NCI-H524 treated with DMSO at 0.1 percent for 48 hours (cell line): Measurements from ENCODE around the gene SNX5.
"Not testable (repeated sequence)": the region's sequence is repeated elsewhere in the genome, so short reads cannot be mapped to it uniquely, and the experiment has no call there.

ENCODE experiments used
- DNase-seq: peaks from one replicate; lab custom pipeline; 2025; lab: John Stamatoyannopoulos, UW

SNX5 gene

DNA sequence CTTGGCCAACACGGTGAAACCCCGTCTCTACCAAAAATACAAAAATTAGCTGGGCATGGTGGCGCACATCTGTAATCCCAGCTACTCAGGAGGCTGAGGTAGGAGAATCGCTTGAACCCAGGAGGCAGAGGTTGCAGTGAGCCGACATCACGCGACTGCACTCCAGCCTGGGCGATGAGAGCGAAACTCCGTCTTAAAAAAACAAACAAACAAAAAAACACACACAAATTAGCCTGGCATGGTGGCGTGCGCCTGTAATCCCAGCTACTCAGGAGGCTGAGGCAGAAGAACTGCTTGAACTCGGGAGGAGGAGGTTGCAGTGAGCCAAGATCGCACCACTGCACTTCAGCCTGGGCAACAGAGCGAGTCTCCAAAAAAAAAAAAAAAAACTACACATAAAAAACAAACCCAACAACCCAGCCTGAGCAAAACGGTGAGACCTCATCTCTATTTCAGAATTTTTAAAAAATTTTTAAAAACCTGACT is 8.2 kb downstream of the SNX5 start:
- not testable (repeated sequence) for DNase-seq

- no peak for DNase-seq
Observed at GRCh38 chr20:17959257-17959627, 9.4 kb downstream of the SNX5 start.

DNA sequence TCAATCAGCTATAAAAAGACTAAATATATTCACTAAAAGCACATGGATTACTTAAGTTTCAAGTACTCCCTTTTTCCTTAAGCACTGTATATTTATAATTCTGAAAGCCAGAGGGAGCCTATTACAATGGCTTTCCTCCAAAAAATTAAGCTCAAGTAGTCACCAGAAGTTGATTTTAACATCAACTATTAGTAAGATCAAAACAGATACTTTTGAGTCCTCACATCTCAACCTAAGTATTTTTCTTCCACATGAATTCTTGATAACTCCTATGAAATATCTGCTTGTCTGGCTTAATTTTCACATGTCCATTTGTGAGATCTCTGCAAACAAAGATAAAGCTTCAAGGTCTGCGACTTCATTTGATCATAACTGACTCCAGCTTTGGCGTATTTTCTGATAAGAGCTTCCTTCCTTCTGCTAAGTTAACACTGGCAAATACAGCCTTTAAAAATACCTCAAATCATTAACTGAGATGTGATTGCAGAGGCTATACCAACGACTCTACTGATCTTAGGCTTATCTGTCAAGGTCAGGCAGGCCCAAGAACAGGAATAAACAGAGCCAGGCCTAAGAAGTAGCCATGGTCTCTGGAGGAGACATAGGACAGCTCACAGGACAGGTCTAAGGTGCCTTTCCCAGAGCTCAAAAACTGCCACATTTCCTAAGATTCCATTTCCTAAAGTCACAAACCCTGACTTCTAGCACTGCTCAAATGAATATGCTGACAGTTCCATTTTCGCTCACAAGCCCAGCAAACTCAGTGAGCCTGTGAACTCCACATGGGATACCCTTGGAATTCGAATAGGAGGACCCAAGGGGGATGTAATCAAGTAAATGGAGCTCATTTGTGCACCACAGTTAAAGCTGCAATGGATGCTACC is 10.0 kb downstream of the SNX5 start:
- no peak for DNase-seq

DNA sequence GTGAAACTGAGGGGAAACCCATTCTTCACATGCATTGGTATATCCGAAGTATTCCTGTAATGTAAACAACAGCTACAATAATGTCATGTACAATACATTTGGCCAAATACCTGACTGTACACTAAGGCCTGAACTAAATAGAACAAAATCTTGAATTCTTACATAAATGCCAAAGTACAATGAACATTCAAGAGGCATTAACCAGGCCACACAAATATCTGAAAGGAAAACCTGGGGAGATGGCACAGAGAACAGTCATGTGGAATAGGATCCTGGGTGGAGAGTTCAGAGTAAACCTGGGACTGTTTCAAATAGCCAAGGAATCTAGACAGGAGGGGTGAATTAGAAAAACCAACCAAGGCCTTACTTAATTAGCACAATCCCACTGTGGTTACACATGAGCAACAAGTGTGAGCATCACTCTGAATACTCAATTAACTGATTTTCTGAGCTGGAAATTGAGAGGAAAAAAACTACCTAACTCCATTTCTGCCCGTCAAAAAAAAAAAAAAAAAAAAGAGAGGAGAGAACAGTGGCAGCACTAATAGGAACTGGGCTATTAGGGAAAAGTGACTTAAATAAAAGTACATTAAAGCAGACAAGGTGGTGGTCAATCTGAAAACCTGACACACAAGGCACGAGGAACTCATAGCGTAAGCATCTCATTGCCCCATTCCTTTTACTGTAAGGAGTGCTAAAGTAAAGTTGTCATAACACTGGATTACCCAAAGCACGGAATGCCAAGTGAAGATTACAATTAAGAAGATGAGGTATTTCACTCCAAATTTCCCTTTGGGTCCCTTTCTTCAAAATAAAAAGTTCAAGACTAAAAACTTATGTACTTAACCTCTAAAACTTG is 10.9 kb downstream of the SNX5 start:
- no peak for DNase-seq

DNA sequence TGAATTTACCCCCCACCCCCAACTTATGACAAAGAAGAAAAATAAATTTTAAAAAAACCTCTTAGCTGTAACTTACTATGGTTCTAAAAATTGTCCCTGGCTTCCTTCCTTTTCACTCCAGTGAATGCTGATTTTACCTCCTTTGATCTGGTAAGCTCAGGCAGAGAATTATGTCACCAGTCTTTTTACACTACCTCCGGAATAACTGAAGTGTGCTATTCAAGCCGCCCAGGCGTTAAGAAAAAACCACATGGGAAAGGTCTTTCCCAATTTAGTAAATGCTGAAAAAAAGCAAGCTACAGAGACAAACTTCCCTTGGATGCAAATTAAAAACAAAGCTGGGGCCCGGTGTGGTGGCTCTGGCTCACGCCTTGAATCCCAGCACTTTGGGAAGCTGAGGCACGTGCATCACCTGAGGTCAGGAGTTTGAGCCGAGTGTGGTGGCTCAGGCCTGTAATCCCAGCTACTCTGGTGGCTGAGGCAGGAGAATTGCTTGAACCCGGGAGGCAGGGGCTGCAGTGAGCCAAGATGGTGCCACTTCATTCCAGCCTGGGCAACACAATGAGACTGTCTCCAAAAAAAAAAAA is 12.4 kb downstream of the SNX5 start:
- DNase-seq, result no peak

DNA sequence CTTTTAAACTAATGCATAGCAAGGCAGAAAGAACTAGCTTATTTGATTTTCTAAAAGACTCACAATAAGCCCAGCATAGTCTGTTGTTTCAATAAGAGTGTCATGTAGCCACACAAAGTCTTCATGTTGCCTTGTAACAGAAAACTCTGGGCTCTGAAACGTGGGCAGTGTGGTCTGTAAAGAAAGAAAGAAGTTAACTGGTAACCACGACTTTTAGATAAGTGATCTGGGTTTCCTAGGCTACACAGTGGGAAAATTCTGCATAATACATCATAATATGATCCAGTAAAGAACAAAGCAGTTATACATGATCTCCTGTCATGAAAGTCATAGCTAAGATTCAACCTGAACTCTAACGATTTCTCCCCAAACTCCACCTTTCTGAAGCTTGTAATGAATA is 13.3 kb downstream of the SNX5 start:
- DNase-seq, result no peak

GRCh38 chr20:17953935-17954334 is 14.7 kb downstream of the SNX5 start:
- no peak for DNase-seq

DNA sequence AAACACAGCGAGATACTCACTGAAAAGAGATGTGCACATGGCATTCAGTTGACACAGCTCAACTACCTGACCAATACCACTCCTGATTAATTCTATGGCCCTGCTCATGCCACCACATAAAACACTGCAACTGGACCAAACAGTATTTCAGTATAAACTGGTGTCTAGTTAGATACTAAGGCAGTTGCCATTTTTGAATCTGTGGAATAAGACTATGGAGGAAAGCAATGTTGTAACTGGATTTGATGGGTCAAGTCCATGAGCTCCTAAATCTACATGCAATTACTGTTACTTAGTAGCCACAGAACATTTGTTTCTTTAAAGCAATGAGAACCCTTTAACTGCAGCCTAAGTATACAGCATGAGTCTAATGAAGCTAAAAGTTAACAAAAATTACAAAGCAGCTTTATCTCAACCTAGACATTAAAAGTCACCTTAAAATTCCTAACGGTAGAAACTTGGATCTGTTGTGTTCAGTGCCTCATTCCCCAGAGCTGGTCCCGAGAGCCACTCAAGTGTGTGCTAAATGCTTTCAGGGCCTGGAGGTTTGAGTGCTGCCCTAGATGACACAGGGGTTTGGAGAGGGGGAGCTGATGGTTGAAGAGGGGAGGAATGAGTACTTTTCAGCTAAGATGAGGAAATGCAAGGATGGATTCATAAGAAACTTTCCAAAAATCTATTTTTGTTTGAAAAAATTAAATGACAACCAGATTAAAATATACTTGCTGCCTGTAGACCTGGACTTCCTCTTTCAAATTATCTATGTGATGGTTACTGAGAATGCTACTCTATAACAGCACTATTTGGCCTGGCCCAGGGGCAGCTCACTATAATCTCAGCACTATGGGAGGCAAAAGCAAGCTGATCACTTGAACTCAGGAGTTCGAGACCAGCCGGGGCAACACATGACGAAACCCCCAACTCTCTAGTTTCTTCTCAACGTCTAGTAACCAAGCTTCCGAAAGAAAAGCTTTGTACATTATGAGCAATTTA is 15.6 kb downstream of the SNX5 start:
- no peak for DNase-seq

DNA sequence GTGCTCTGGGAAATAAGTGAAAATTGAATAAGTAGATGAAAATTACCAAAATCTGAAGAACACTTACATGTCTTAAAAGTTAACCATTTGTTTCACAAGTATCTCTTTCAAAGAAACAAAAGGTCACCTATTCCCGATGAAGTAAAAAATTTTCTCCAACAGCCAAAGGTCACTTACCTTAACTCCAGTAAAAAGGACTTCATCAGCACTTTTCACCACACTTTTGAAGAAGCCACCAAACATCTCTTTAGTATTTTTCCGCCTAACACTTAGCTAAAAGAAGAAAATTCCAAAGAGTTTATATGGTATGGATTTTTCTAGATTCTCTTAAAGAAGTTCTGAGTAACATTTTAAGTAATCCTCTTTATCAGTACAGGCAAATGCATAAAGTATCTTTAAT is 17.3 kb downstream of the SNX5 start:
- DNase-seq, result no peak

- no peak for DNase-seq
Observed at GRCh38 chr20:17950670-17951069, 17.9 kb downstream of the SNX5 start.

DNA sequence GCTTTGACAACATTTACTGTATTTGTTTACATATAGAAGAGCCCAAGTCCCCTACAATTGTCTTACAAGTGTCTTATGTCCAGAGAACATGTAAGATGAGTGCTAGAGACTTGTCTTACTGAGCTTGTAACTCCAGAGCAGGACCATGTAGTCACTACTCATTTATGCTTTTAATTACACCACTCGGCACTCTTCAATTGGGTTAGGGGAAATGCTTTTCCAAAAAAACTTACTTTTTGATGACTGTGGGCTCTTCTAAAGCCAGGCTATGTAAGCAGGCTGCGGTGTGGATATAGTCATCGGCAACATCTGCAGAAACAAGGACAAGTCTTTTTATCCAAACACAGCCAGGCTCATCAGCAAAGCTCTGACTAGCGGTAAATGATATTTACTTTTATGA is 18.7 kb downstream of the SNX5 start:
- DNase-seq, result no peak

- no peak for DNase-seq
Observed at GRCh38 chr20:17948442-17948841, 20.2 kb downstream of the SNX5 start.

DNA sequence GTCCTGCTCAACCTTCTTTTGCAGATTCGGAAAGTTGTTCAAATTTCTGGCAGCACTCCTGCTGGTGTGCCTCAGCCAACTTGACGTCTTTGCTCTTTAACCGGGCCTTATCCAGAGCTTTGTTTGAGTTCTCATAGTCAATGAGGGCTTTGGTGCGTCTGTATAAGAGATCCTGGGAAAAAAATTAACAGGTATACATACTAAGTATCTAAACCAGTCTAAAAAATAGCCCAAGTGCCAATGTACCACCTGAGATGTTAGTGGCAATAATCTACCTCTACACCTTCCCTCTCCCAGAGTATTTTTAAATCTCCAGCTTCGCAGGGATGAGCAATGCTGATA is 21.1 kb downstream of the SNX5 start:
- no peak for DNase-seq

GRCh38 chr20:17946572-17947473 is 21.8 kb downstream of the SNX5 start:
- no peak for DNase-seq

- DNase-seq, result no peak
Observed at GRCh38 chr20:17946040-17946439, 22.6 kb downstream of the SNX5 start.

DNA sequence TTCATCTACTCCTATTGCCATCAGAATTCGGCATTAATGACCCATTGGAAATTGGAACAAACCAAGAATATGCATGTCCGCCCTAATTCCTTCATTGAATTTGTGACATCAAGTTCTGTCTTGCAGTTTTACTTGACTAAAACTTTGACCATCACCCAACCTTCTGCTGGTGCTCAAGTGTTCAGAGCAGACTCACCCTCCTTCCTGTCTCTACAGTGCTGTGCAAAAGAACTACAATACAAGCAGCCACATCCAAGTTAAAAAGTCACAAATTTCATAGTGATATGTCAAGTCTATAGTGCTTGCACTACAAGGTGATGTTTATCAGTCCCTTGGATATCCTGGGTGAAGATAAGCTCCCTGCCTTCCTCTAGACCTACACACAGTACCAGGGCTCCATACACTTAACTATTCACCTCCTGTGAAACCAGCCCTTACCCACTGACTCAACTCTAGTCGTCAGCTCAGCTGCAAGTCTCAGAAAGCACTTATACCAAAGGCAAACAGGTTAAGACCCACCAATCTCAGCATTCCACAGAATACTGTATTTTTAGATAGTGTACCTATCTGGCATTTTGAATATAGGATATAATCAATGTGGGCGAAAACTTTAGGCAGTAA is 23.6 kb downstream of the SNX5 start:
- no peak for DNase-seq

DNA sequence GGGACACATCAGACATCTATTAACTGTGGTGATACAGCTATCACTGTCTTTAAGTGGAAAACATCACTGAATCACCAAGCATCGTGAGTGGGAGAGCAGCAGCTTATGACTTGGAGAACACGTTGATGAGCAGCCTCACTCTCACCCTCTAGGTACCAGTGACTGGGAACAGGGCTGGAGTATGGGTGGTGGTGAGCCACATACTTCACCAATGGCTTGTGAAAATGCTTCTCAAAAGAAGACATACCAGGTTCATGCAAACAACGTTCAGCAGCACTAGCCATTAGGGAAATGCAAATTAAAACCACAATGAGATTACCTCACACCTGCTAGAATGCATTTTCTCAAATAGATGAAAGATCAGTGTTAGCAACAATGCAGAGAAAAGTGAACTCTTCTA is 25.3 kb downstream of the SNX5 start:
- DNase-seq, result no peak

- DNase-seq, result no peak
Observed at GRCh38 chr20:17941826-17942196, 26.8 kb downstream of the SNX5 start.

GRCh38 chr20:17941087-17941825 is 27.3 kb downstream of the SNX5 start:
- no peak for DNase-seq
